ENCODE measurements around the gene ADCY3. TPM values are rescaled to one million over a fixed set of nuclear protein-coding genes. Genes with fewer than 3 reads are reported as not detected.
A peak's percentile ranks its signal among the peaks of the same experiment; 100 is the strongest.

ADCY3 gene
- total RNA-seq, 1 experiment from 2014 or later = 71.1 TPM

DNA sequence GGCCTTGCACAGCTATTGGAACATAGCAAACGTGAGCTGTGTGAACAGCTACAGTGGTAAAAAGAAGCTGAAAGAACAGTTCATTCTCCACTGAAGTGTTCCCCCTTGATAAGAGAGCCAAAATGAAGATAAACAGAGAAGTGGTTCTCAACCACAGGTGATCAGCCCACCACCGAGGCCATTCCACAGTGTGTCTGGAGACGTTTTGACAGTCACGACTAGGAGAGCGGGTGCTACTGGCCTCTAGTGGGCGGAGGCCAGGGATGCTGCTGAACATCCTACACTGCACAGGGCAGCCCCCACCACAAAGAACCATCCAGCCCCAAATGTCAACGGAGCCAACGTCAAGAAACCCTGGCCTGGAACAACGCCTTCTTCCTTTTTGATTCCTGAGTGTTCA, 38.4 kb downstream of the ADCY3 start:
- H3K9ac ChIP-seq (ENCODE audit: low read length) = no peak overlapping the region
- no peak for DNase-seq (ENCODE audit: low read depth, low spot score)
- H3K4me1 ChIP-seq (ENCODE audit: control insufficient read depth in 1 of 2, insufficient read depth in 2 of 2, low read length in 2 of 2) = no peaks in the 10 kb centered on the region
- intact Hi-C loops (cut with micrococcal nuclease) = no loop called here
- H3K4me2 ChIP-seq (ENCODE audit: low read length) = no peak overlapping the region
- no peaks in the 10 kb centered on the region for H3K27me3 ChIP-seq (ENCODE audit: insufficient read depth, low read length)
- peaks cover 29% of the 10 kb centered on the region; the same call in 1 of the 2 replicates for H3K79me2 ChIP-seq (ENCODE audit: insufficient read depth, low read length)
- H3K9me2 ChIP-seq (ENCODE audit: insufficient read depth) = no peaks in the 10 kb centered on the region
- RAD21 ChIA-PET (ENCODE audit: low non-redundant PET in 1 of 2, low total read pairs in 2 of 2, uncharacterized antibody in 2 of 2, unreplicated experiment in 2 of 2) = no interaction called here
- TF ChIP-seq, protein P1, sequence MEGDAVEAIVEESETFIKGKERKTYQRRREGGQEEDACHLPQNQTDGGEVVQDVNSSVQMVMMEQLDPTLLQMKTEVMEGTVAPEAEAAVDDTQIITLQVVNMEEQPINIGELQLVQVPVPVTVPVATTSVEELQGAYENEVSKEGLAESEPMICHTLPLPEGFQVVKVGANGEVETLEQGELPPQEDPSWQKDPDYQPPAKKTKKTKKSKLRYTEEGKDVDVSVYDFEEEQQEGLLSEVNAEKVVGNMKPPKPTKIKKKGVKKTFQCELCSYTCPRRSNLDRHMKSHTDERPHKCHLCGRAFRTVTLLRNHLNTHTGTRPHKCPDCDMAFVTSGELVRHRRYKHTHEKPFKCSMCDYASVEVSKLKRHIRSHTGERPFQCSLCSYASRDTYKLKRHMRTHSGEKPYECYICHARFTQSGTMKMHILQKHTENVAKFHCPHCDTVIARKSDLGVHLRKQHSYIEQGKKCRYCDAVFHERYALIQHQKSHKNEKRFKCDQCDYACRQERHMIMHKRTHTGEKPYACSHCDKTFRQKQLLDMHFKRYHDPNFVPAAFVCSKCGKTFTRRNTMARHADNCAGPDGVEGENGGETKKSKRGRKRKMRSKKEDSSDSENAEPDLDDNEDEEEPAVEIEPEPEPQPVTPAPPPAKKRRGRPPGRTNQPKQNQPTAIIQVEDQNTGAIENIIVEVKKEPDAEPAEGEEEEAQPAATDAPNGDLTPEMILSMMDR (IDR thresholded peaks at IDR 0.05 in 2 of 3, conservative IDR thresholded peaks at IDR 0.05 in 1 of 3; ENCODE audit: borderline replicate concordance in 1 of 3, insufficient read depth in 1 of 3, low read depth in 2 of 3, low read length in 2 of 3) = peak in 2 of 3 experiments; percentile 37 to 56; a peak in 4 of 6 replicates
- TF ChIP-seq, protein P2, sequence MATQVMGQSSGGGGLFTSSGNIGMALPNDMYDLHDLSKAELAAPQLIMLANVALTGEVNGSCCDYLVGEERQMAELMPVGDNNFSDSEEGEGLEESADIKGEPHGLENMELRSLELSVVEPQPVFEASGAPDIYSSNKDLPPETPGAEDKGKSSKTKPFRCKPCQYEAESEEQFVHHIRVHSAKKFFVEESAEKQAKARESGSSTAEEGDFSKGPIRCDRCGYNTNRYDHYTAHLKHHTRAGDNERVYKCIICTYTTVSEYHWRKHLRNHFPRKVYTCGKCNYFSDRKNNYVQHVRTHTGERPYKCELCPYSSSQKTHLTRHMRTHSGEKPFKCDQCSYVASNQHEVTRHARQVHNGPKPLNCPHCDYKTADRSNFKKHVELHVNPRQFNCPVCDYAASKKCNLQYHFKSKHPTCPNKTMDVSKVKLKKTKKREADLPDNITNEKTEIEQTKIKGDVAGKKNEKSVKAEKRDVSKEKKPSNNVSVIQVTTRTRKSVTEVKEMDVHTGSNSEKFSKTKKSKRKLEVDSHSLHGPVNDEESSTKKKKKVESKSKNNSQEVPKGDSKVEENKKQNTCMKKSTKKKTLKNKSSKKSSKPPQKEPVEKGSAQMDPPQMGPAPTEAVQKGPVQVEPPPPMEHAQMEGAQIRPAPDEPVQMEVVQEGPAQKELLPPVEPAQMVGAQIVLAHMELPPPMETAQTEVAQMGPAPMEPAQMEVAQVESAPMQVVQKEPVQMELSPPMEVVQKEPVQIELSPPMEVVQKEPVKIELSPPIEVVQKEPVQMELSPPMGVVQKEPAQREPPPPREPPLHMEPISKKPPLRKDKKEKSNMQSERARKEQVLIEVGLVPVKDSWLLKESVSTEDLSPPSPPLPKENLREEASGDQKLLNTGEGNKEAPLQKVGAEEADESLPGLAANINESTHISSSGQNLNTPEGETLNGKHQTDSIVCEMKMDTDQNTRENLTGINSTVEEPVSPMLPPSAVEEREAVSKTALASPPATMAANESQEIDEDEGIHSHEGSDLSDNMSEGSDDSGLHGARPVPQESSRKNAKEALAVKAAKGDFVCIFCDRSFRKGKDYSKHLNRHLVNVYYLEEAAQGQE (IDR thresholded peaks at IDR 0.05; ENCODE audit: low read depth) = no peak
- H3K36me3 ChIP-seq (ENCODE audit: control insufficient read depth in 1 of 2, insufficient read depth in 2 of 2, low read length in 2 of 2) = no peaks in the 10 kb centered on the region
- ATAC-seq = peak; percentile 81
- no peaks in the 10 kb centered on the region for H4K20me1 ChIP-seq (ENCODE audit: insufficient read depth)
- H3K9me3 ChIP-seq (ENCODE audit: control insufficient read depth in 1 of 2, insufficient read depth in 1 of 2, low read depth in 1 of 2, low read length in 2 of 2) = no peaks in the 10 kb centered on the region
- no TSS peak for BruUV-seq (replicated peaks)
- CTCF ChIA-PET = no interaction called here
- no peak overlapping the region for H3K27ac ChIP-seq (ENCODE audit: low read depth, low read length)
- POLR2A ChIA-PET = no interaction called here
- no peak overlapping the region for H3K4me3 ChIP-seq (replicated peaks in 1 of 2; ENCODE audit: low read depth in 1 of 2, low read length in 2 of 2)
- no peak overlapping the region for H2AFZ ChIP-seq (ENCODE audit: low read depth, low read length, poor library complexity, severe bottlenecking)

DNA sequence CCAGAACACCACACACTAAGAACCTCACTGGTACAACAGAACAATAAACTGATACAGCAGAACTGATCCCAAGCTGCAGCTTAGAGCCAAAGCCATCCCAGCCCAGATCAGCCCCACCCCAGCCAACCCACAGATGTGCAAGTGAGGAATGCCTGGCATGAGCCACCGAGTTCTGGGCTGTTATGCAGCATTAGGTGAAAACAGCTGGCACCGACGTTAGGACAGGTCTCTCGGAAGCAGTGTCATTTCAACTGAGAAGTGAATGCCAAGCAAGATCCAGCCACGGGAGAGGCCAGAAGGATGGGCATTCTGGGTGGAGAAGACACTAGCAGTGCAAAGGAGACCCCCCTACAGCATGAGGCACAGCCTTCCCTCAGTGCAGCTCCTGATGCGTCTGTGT, 38.9 kb downstream of the ADCY3 start:
- H3K4me3 ChIP-seq (replicated peaks in 1 of 2; ENCODE audit: low read depth in 1 of 2, low read length in 2 of 2) = no peak overlapping the region
- no peaks in the 10 kb centered on the region for H3K9me2 ChIP-seq (ENCODE audit: insufficient read depth)
- H3K9ac ChIP-seq (ENCODE audit: low read length) = no peak overlapping the region
- no peaks in the 10 kb centered on the region for H4K20me1 ChIP-seq (ENCODE audit: insufficient read depth)
- BruUV-seq (replicated peaks) = no TSS peak
- H3K27ac ChIP-seq (ENCODE audit: low read depth, low read length) = no peak overlapping the region
- no peak overlapping the region for H2AFZ ChIP-seq (ENCODE audit: low read depth, low read length, poor library complexity, severe bottlenecking)
- CTCF ChIA-PET = no interaction called here
- H3K79me2 ChIP-seq (ENCODE audit: insufficient read depth, low read length) = peaks cover 29% of the 10 kb centered on the region; the same call in 1 of the 2 replicates
- RAD21 ChIA-PET (ENCODE audit: low non-redundant PET in 1 of 2, low total read pairs in 2 of 2, uncharacterized antibody in 2 of 2, unreplicated experiment in 2 of 2) = no interaction called here
- H3K4me2 ChIP-seq (ENCODE audit: low read length) = no peak overlapping the region
- H3K27me3 ChIP-seq (ENCODE audit: insufficient read depth, low read length) = no peaks in the 10 kb centered on the region
- no peaks in the 10 kb centered on the region for H3K9me3 ChIP-seq (ENCODE audit: control insufficient read depth in 1 of 2, insufficient read depth in 1 of 2, low read depth in 1 of 2, low read length in 2 of 2)
- no peaks in the 10 kb centered on the region for H3K4me1 ChIP-seq (ENCODE audit: control insufficient read depth in 1 of 2, insufficient read depth in 2 of 2, low read length in 2 of 2)
- ATAC-seq (no peak), DNase-seq (ENCODE audit: low read depth, low spot score) (no peak)
- intact Hi-C loops (cut with micrococcal nuclease) = no loop called here
- H3K36me3 ChIP-seq (ENCODE audit: control insufficient read depth in 1 of 2, insufficient read depth in 2 of 2, low read length in 2 of 2) = no peaks in the 10 kb centered on the region
- POLR2A ChIA-PET = no interaction called here
- TF ChIP-seq SRF (IDR thresholded peaks at IDR 0.05; ENCODE audit: low read depth) = no peak
- TF ChIP-seq EZH2 (IDR thresholded peaks at IDR 0.05) = no peak
- TF ChIP-seq, protein P3, sequence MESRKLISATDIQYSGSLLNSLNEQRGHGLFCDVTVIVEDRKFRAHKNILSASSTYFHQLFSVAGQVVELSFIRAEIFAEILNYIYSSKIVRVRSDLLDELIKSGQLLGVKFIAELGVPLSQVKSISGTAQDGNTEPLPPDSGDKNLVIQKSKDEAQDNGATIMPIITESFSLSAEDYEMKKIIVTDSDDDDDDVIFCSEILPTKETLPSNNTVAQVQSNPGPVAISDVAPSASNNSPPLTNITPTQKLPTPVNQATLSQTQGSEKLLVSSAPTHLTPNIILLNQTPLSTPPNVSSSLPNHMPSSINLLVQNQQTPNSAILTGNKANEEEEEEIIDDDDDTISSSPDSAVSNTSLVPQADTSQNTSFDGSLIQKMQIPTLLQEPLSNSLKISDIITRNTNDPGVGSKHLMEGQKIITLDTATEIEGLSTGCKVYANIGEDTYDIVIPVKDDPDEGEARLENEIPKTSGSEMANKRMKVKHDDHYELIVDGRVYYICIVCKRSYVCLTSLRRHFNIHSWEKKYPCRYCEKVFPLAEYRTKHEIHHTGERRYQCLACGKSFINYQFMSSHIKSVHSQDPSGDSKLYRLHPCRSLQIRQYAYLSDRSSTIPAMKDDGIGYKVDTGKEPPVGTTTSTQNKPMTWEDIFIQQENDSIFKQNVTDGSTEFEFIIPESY (IDR thresholded peaks at IDR 0.05; ENCODE audit: extremely low read depth, insufficient replicate concordance, low read length) = no peak
- no peak for TF ChIP-seq EZH2phosphoT487 (IDR thresholded peaks at IDR 0.05; ENCODE audit: borderline replicate concordance)
- no peak for TF ChIP-seq ZFX (IDR thresholded peaks at IDR 0.05)
- no peak for TF ChIP-seq POLR2AphosphoS5 (IDR thresholded peaks at IDR 0.05; ENCODE audit: low read depth, low read length)
- no peak for TF ChIP-seq SP1 (IDR thresholded peaks at IDR 0.05; ENCODE audit: low read depth)
- no peak for TF ChIP-seq CEBPB (IDR thresholded peaks at IDR 0.05; ENCODE audit: low read depth)
- TF ChIP-seq, protein P4, sequence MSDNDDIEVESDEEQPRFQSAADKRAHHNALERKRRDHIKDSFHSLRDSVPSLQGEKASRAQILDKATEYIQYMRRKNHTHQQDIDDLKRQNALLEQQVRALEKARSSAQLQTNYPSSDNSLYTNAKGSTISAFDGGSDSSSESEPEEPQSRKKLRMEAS (IDR thresholded peaks at IDR 0.05) = no peak
- TF ChIP-seq TCF7L2 (IDR thresholded peaks at IDR 0.05; ENCODE audit: borderline replicate concordance, extremely low read depth, insufficient read depth, insufficient read length) = no peak
- TF ChIP-seq JUND (IDR thresholded peaks at IDR 0.05) = no peak

Measured in HCT116 (cell line).